ENCODE data around the gene DNAJB12. TPM values are rescaled to one million over a fixed set of nuclear protein-coding genes. Genes with fewer than 3 reads are reported as not detected.
"Not testable (repeated sequence)": the region's sequence is repeated elsewhere in the genome, so short reads cannot be mapped to it uniquely, and the experiment has no call there.

The DNAJB12 gene
- total and polyA plus RNA-seq, 10 of the 15 experiments (the other 5 are each of a cell fraction or from before 2014, with no cell fraction given) = 4.6 to 31.6 (median 18.8) TPM

DNA sequence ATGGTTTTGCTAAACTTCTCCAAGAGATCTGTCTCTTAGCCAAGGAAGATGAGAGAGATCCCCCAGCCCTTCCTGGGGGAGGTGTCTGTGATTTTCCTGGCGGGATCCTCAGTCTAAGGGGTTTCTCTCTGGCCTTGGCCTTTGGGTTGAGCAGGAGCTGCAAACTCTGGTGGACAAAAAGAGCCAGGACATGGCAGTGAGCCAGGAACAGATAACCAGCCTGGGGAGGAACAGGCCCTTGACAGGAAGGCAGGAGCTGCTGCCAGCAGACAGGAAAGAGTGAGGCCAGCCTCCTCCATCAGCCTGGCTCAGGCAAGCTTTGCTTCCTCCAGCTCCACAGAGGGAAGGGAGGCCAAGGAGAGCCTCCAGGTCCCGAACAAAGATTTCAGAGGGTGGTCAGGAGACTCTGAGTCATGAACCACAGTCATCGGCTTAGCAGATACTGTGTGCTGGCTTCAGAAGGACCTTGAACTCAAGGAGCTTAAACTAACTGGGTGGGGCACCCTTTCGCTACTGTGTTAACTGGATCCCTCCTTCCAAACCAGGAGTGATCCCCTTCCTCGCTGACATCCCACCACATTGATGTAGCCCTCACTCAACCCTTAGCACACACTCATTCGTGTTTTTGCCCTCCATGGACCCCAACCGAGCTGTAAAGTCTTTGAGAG lies 46.3 kb downstream of the DNAJB12 start:
- Histone ChIP-seq H2AFZ (ENCODE audit: control insufficient read depth, low read depth, low read length) (no peak overlapping the region; the same call in 1 of the 2 replicates), H3K36me3 (ENCODE audit: control insufficient read depth in 2 of 2, insufficient read depth in 2 of 2, low read length in 1 of 2) (no peaks in the 10 kb centered on the region), H3K9ac (ENCODE audit: control insufficient read depth, insufficient read depth, low read length) (no peak overlapping the region), H3K9me3 (replicated peaks; ENCODE audit: control insufficient read depth, insufficient read depth, low read length) (no peaks in the 10 kb centered on the region), H3K4me1 (ENCODE audit: control insufficient read depth, insufficient read depth, low read length) (peaks cover 14% of the 10 kb centered on the region), H3K4me3 (no peak overlapping the region), H3K27ac (ENCODE audit: control insufficient read depth, insufficient read depth) (no peak overlapping the region), H3K79me2 (ENCODE audit: control insufficient read depth, insufficient read depth, low read length) (no peaks in the 10 kb centered on the region), H3K4me2 (ENCODE audit: control insufficient read depth, insufficient read depth) (no peak overlapping the region), H3K27me3 (replicated peaks in 1 of 2; ENCODE audit: control insufficient read depth in 2 of 2, insufficient read depth in 2 of 2, low read length in 1 of 2) (no peaks in the 10 kb centered on the region), H4K20me1 (ENCODE audit: control insufficient read depth, insufficient read depth) (no peaks in the 10 kb centered on the region)
- SMC1A ChIA-PET (ENCODE audit: uncharacterized antibody, unreplicated experiment) = interaction anchor here (0.7 to 2.8 kb wide), 2 partner anchors 10 to 12 kb away, joined by 3 to 11 read pairs; no protein-coding TSS in a partner anchor
- CTCF ChIA-PET = interaction anchor here (0.7 to 1.5 kb wide), 2 partner anchors 10 to 61 kb away, joined by 3 to 5 read pairs; no protein-coding TSS in a partner anchor
- BruUV-seq (replicated peaks) = no TSS peak
- POLR2A ChIA-PET = interaction anchor here (0.6 to 4.6 kb wide), 3 partner anchors 11 to 17 kb away, joined by 3 to 51 read pairs (median 3); no protein-coding TSS in a partner anchor
- intact Hi-C loops (cut with micrococcal nuclease; ENCODE audit: unreplicated experiment) (no loop called here), in situ Hi-C loops (cut with MboI) (no loop called here)
- no peak for DNase-seq (ENCODE audit: low read depth, low spot score)
- TF ChIP-seq ZBED1 (IDR thresholded peaks at IDR 0.05; ENCODE audit: borderline replicate concordance) = no peak
- no peak for TF ChIP-seq RAD21 (IDR thresholded peaks at IDR 0.05; ENCODE audit: insufficient read depth, low read depth, low read length)
- TF ChIP-seq, protein P1, sequence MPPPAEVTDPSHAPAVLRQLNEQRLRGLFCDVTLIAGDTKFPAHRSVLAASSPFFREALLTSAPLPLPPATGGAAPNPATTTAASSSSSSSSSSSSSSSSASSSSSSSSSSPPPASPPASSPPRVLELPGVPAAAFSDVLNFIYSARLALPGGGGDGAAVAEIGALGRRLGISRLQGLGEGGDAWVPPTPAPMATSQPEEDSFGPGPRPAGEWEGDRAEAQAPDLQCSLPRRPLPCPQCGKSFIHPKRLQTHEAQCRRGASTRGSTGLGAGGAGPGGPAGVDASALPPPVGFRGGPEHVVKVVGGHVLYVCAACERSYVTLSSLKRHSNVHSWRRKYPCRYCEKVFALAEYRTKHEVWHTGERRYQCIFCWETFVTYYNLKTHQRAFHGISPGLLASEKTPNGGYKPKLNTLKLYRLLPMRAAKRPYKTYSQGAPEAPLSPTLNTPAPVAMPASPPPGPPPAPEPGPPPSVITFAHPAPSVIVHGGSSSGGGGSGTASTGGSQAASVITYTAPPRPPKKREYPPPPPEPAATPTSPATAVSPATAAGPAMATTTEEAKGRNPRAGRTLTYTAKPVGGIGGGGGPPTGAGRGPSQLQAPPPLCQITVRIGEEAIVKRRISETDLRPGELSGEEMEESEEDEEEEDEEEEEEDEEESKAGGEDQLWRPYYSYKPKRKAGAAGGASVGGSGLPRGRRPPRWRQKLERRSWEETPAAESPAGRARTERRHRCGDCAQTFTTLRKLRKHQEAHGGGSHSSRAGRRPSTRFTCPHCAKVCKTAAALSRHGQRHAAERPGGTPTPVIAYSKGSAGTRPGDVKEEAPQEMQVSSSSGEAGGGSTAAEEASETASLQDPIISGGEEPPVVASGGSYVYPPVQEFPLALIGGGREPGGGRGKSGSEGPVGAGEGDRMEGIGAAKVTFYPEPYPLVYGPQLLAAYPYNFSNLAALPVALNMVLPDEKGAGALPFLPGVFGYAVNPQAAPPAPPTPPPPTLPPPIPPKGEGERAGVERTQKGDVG (CRISPR knock-in tag; IDR thresholded peaks at IDR 0.05) = no peak
- RAD21 ChIA-PET (ENCODE audit: unreplicated experiment) = interaction anchor here (1.0 kb wide), 2 partner anchors 11 to 260 kb away, joined by 3 to 4 read pairs; no protein-coding TSS in a partner anchor
- FAIRE-seq = no peak
- ATAC-seq = peak; percentile 32
- WGBS (ENCODE audit: insufficient coverage, insufficient replicate concordance, low lambda C conversion rate, missing lambda C conversion rate) = 73% methylated on average over 7 of the region's 7 CpGs

DNA sequence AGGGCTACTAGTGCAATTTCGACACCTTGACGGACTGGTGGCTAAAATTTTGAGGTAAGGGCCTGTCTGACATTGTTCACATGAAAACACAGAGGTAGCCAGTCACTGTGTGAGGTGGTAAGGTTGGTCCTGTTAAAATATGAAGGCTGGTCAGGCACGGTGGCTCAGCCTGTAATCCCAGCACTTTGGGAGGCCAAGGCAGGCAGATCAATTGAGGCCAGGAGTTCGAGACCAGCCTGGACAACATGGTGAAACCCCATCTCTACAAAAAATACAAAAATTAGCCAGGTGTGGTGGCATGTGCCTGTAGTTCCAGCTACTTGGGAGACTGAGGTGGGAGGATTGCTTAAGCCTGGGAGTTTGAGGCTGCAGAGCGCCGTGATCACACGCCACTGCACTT lies 47.0 kb downstream of the DNAJB12 start:
- ATAC-seq; H3K9ac ChIP-seq (ENCODE audit: control insufficient read depth, insufficient read depth, low read length); H3K9me3 ChIP-seq (replicated peaks; ENCODE audit: control insufficient read depth, insufficient read depth, low read length); H3K79me2 ChIP-seq (ENCODE audit: control insufficient read depth, insufficient read depth, low read length); H3K4me3 ChIP-seq; in situ Hi-C loops (cut with MboI); H3K27ac ChIP-seq (ENCODE audit: control insufficient read depth, insufficient read depth); H4K20me1 ChIP-seq (ENCODE audit: control insufficient read depth, insufficient read depth); H3K36me3 ChIP-seq (ENCODE audit: control insufficient read depth in 2 of 2, insufficient read depth in 2 of 2, low read length in 1 of 2); H3K27me3 ChIP-seq (replicated peaks in 1 of 2; ENCODE audit: control insufficient read depth in 2 of 2, insufficient read depth in 2 of 2, low read length in 1 of 2); DNase-seq (ENCODE audit: low read depth, low spot score); H2AFZ ChIP-seq (ENCODE audit: control insufficient read depth, low read depth, low read length); BruUV-seq (replicated peaks); intact Hi-C loops (cut with micrococcal nuclease; ENCODE audit: unreplicated experiment); FAIRE-seq; H3K4me2 ChIP-seq (ENCODE audit: control insufficient read depth, insufficient read depth): not testable (repeated sequence)
- H3K4me1 ChIP-seq (ENCODE audit: control insufficient read depth, insufficient read depth, low read length) = peaks cover 14% of the 10 kb centered on the region
- WGBS (ENCODE audit: insufficient coverage, insufficient replicate concordance, low lambda C conversion rate, missing lambda C conversion rate) = 90% methylated on average over 7 of the region's 7 CpGs
- CTCF ChIA-PET = interaction anchor here (1.5 kb wide), 1 partner anchor 11 kb away, joined by 5 read pairs; no protein-coding TSS in a partner anchor
- SMC1A ChIA-PET (ENCODE audit: uncharacterized antibody, unreplicated experiment) = interaction anchor here (2.8 kb wide), 1 partner anchor 11 kb away, joined by 11 read pairs; no protein-coding TSS in a partner anchor
- POLR2A ChIA-PET = interaction anchor here (0.6 to 4.6 kb wide), 4 partner anchors 12 to 918 kb away, joined by 3 to 51 read pairs (median 6); no protein-coding TSS in a partner anchor
- RAD21 ChIA-PET (ENCODE audit: unreplicated experiment) = interaction anchor here (1.0 kb wide), 1 partner anchor 12 kb away, joined by 4 read pairs; no protein-coding TSS in a partner anchor

Measured in GM12878 (cell line).